Mesendoderm (in vitro differentiated cells): ENCODE data around the gene FOXP1.

Source experiments
- DNase-seq: peaks from one replicate; pipeline ENCODE4 v3.0.0; 2013
- H2AK5ac ChIP-seq: 2 replicates; pipeline ENCODE4 v1.6.1; 2013; ENCODE audit warnings: low read length, inconsistent platforms
- H2BK120ac ChIP-seq: 2 replicates; pipeline ENCODE4 v1.6.1; 2013; ENCODE audit warnings: low read depth, mild to moderate bottlenecking, low read length, moderate library complexity, mixed read lengths
- H2BK15ac ChIP-seq: replicated peaks from 2 replicates; pipeline ENCODE4 v1.6.1; 2013; ENCODE audit warnings: low read depth, mild to moderate bottlenecking, moderate library complexity
- H2BK5ac ChIP-seq: 2 replicates; pipeline ENCODE4 v1.6.1; 2013; ENCODE audit warnings: low read length, inconsistent platforms
- H3K18ac ChIP-seq: 2 replicates; pipeline ENCODE4 v1.6.1; 2013; ENCODE audit warnings: mild to moderate bottlenecking, low read length, mixed read lengths
- H3K23ac ChIP-seq: one replicate; pipeline ENCODE4 v1.6.1; 2013; ENCODE audit warnings: low read length
- H3K27ac ChIP-seq: 2 replicates; pipeline ENCODE4 v1.5.1; 2013; ENCODE audit warnings: low read depth, mild to moderate bottlenecking, inconsistent platforms, low read length, moderate library complexity
- H3K27me3 ChIP-seq: 2 replicates; pipeline ENCODE4 v1.6.1; 2013; ENCODE audit warnings: low read length, control low read depth, mild to moderate bottlenecking, inconsistent platforms; ENCODE audit not compliant: insufficient read depth, poor library complexity
- H3K36me3 ChIP-seq: 2 replicates; pipeline ENCODE4 v1.6.1; 2013; ENCODE audit warnings: low read length, inconsistent platforms; ENCODE audit not compliant: control insufficient read depth, insufficient read depth
- H3K4ac ChIP-seq: one replicate; pipeline ENCODE4 v1.6.1; 2013; ENCODE audit warnings: low read depth, mild to moderate bottlenecking, low read length, moderate library complexity
- H3K4me1 ChIP-seq: 2 replicates; pipeline ENCODE4 v1.6.1; 2013; ENCODE audit warnings: low read depth, low read length, inconsistent platforms; ENCODE audit not compliant: control insufficient read depth
- H3K4me2 ChIP-seq: 2 replicates; pipeline ENCODE4 v1.6.1; 2013; ENCODE audit warnings: low read length
- H3K4me3 ChIP-seq: 2 replicates; pipeline ENCODE4 v1.5.1; 2013; ENCODE audit warnings: mild to moderate bottlenecking, low read length
- H3K56ac ChIP-seq: one replicate; pipeline ENCODE4 v1.6.1; 2013; ENCODE audit warnings: low read length
- H3K79me1 ChIP-seq: 2 replicates; pipeline ENCODE4 v1.6.1; 2013; ENCODE audit warnings: low read length, inconsistent platforms
- H3K79me2 ChIP-seq: 2 replicates; pipeline ENCODE4 v1.6.1; 2013; ENCODE audit warnings: mild to moderate bottlenecking, low read length; ENCODE audit not compliant: control insufficient read depth, insufficient read depth
- H3K9ac ChIP-seq: 2 replicates; pipeline ENCODE4 v1.6.1; 2013; ENCODE audit warnings: low read length, inconsistent platforms
- H4K5ac ChIP-seq: one replicate; pipeline ENCODE4 v1.6.1; 2013; ENCODE audit warnings: low read length
- H4K8ac ChIP-seq: one replicate; pipeline ENCODE4 v1.6.1; 2013; ENCODE audit warnings: low read depth, mild to moderate bottlenecking, control low read depth, low read length, moderate library complexity
- WGBS: extraction: QIAGEN DNeasy Blood & Tissue Kit; methylation state at CpG from one replicate; pipeline ENCODE4 v1.1.7; 2013; ENCODE audit warnings: low lambda C conversion rate, missing lambda C conversion rate; ENCODE audit not compliant: insufficient coverage; ENCODE audit errors: extremely low coverage; 5-methylcytosine and 5-hydroxymethylcytosine counted together

FOXP1 gene

DNA sequence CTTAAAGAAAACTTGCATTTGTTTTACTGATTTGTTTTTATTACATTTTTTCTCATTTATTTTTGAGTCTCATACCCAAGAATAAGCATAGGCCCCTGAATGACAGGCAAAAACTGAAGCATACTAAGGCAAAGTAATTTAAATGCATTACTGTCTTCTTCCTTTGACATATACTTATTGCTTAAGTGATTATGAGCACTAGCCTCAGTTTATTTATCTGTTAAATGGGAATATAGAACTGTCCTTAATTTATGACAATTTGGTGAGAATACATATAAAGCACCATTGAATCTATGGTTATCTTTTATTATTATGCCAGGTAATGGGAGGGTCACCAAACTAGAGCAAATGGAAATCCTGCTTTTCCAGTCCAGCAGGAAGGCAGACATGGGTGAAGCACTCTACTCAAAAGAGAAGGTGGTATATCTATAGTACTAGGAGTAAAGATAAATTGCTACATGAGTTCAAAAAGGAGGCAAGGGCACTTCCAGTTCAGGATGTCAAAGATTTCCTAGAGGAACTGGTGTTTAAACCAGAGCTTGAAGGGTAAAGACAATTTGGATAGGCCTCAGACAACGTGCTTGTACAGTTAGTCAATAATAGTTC, 435.0 kb downstream of the FOXP1 start:
- Histone ChIP-seq H3K79me1 (no peaks in the 10 kb centered on the region), H3K4me1 (peaks cover 8% of the 10 kb centered on the region), H3K27me3 (no peaks in the 10 kb centered on the region), H3K4ac (no peak overlapping the region), H3K18ac (no peak overlapping the region), H2BK5ac (no peak overlapping the region), H2BK120ac (no peak overlapping the region), H2AK5ac (peak overlapping the region; percentile 28), H3K27ac (no peak overlapping the region), H3K56ac (no peak overlapping the region), H3K36me3 (no peaks in the 10 kb centered on the region), H2BK15ac (no peak overlapping the region), H3K79me2 (no peaks in the 10 kb centered on the region), H3K9ac (no peak overlapping the region), H4K8ac (no peak overlapping the region), H3K4me3 (no peak overlapping the region), H4K5ac (no peak overlapping the region), H3K4me2 (no peak overlapping the region), H3K23ac (no peak overlapping the region)
- no peak for DNase-seq
- WGBS, result no CpG with 5 or more reads among the region's 1 CpG

DNA sequence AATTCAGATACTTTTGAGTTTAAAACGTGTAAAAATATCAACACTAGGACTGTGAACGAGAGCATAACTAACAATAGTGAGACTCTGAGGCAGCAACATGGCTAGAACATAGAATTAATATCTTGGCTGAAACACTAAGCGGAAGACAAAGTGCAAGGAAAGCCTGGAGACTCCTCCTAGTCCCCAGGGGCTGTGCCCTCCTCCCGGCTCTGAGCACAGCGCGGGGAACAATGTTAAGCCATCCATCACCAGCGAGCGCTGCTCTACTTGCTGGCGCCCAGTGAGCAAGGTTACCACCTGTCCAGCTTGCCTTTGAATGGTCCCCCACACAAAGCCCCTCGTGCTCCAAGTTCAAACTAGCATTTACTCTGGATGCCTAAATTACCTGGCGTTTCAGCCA, 436.9 kb downstream of the FOXP1 start:
- peaks cover 4% of the 10 kb centered on the region for H3K4me1 ChIP-seq
- H2BK5ac ChIP-seq, result no peak overlapping the region
- WGBS, result 100% methylated on average over 1 of the region's 11 CpGs
- H3K4ac ChIP-seq, result no peak overlapping the region
- no peak overlapping the region for H2BK15ac ChIP-seq
- H2AK5ac ChIP-seq, result no peak overlapping the region
- H3K27ac ChIP-seq, result no peak overlapping the region
- H4K5ac ChIP-seq, result no peak overlapping the region
- no peak overlapping the region for H3K9ac ChIP-seq
- H3K23ac ChIP-seq, result no peak overlapping the region
- no peaks in the 10 kb centered on the region for H3K79me2 ChIP-seq
- H3K36me3 ChIP-seq, result no peaks in the 10 kb centered on the region
- H2BK120ac ChIP-seq, result no peak overlapping the region
- H3K4me2 ChIP-seq, result no peak overlapping the region
- no peak overlapping the region for H4K8ac ChIP-seq
- DNase-seq, result no peak
- H3K79me1 ChIP-seq, result no peaks in the 10 kb centered on the region
- H3K27me3 ChIP-seq, result no peaks in the 10 kb centered on the region
- no peak overlapping the region for H3K18ac ChIP-seq
- no peak overlapping the region for H3K56ac ChIP-seq
- H3K4me3 ChIP-seq, result no peak overlapping the region

DNA sequence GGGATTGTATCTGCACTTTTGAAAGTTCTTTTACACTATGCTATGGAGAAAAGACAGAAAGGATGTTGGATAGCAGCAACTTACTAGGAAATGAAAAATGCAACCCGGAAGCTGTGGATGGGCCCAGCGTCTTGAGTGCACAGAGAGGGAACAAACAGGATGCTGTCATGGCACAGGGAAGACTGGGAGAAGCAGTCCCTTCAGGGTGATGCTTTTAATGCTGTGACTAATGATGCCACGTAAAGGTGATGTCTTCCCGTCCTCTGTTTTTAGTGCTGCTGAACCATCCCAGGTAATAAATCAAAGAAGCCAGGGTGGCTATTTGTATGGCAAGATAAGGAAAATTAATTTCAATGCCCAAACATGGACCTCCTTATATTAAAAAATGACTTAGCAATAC, 437.6 kb downstream of the FOXP1 start:
- no CpG with 5 or more reads among the region's 4 CpGs for WGBS
- no peaks in the 10 kb centered on the region for H3K79me2 ChIP-seq

DNA sequence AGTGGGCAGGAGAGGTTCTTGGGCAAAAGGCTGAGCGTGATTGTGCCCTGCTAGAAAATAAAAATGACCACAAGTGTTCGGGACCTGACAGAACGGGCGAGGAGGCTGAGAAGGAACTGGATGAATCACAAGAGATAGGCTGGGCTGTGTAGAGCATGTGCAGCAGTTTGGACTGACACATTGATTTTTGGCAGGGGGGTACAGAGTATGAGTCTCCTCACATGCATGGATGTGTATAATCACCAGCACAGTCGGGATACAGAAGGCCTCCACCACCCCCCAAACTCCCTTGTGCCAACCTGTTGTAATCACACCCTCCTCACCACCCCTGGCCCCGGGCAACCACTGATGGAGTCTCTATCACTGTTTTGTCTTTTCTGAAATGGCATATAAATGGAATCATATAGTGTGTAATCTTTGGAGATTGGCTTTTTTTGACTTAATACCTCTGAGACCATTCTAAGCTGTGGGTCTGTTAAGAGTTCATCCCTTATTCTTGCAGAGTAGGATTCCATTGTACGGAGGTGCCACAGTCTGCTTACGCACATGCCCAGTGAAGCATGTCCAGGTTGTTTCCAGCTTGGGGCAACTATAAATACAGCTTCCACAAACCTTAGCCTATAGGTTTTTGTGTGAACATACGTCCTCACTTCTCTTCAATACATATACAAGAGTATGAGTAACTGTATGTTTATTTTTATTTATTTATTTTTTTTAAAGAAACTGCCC, 438.8 kb downstream of the FOXP1 start:
- no peak overlapping the region for H3K4ac ChIP-seq
- no peak overlapping the region for H3K4me3 ChIP-seq
- WGBS, result no CpG with 5 or more reads among the region's 9 CpGs
- H2AK5ac ChIP-seq, result no peak overlapping the region
- H3K79me1 ChIP-seq, result no peaks in the 10 kb centered on the region
- no peak overlapping the region for H2BK15ac ChIP-seq
- no peaks in the 10 kb centered on the region for H3K36me3 ChIP-seq
- H2BK5ac ChIP-seq, result no peak overlapping the region
- no peak overlapping the region for H3K27ac ChIP-seq
- no peak overlapping the region for H3K9ac ChIP-seq
- no peak overlapping the region for H4K5ac ChIP-seq
- H2BK120ac ChIP-seq, result no peak overlapping the region
- no peak for DNase-seq
- H3K4me1 ChIP-seq, result peaks cover 4% of the 10 kb centered on the region
- no peak overlapping the region for H3K4me2 ChIP-seq
- H3K23ac ChIP-seq, result no peak overlapping the region
- H3K56ac ChIP-seq, result no peak overlapping the region
- H3K79me2 ChIP-seq, result no peaks in the 10 kb centered on the region
- no peaks in the 10 kb centered on the region for H3K27me3 ChIP-seq
- H4K8ac ChIP-seq, result no peak overlapping the region
- H3K18ac ChIP-seq, result no peak overlapping the region

More for the DNA sequence above, 437.6 kb downstream of the FOXP1 start:
- no peaks in the 10 kb centered on the region for H3K27me3 ChIP-seq
- no peak overlapping the region for H3K4me2 ChIP-seq
- no peak overlapping the region for H3K23ac ChIP-seq
- no peak overlapping the region for H3K9ac ChIP-seq
- peaks cover 4% of the 10 kb centered on the region for H3K4me1 ChIP-seq
- H2BK120ac ChIP-seq, result no peak overlapping the region
- H3K4me3 ChIP-seq, result no peak overlapping the region
- no peak overlapping the region for H3K56ac ChIP-seq
- DNase-seq, result no peak
- no peaks in the 10 kb centered on the region for H3K36me3 ChIP-seq
- no peak overlapping the region for H4K5ac ChIP-seq
- H3K18ac ChIP-seq, result no peak overlapping the region
- H3K79me1 ChIP-seq, result no peaks in the 10 kb centered on the region
- no peak overlapping the region for H2AK5ac ChIP-seq
- H3K27ac ChIP-seq, result no peak overlapping the region
- no peak overlapping the region for H4K8ac ChIP-seq
- H2BK5ac ChIP-seq, result no peak overlapping the region
- no peak overlapping the region for H3K4ac ChIP-seq
- no peak overlapping the region for H2BK15ac ChIP-seq

DNA sequence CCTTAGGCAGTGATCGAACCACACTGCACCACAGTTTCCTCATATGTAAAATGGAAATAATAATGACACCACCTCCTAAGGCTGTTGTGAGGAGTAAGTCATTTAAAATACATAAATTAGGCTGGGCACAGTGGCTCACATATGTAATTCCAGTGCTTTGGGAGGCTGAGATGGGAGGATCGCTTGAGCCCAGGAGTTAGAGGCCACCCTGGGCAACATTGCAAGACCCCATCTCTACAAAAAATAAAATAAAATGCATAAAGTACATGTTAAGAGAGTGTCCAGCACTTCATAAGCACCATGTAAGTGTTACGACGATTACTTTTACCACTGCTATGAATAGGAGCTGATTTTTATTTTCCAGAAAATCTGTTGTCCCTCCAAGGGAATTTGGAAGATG, 440.0 kb downstream of the FOXP1 start:
- Histone ChIP-seq H3K9ac (no peak overlapping the region), H4K5ac (no peak overlapping the region), H2BK15ac (no peak overlapping the region), H2BK120ac (no peak overlapping the region), H2AK5ac (no peak overlapping the region), H3K27me3 (no peaks in the 10 kb centered on the region), H3K4ac (no peak overlapping the region), H3K79me1 (no peaks in the 10 kb centered on the region), H2BK5ac (no peak overlapping the region), H3K4me1 (peaks cover 4% of the 10 kb centered on the region), H3K79me2 (no peaks in the 10 kb centered on the region), H3K36me3 (no peaks in the 10 kb centered on the region), H4K8ac (no peak overlapping the region), H3K4me2 (no peak overlapping the region), H3K4me3 (no peak overlapping the region), H3K56ac (no peak overlapping the region), H3K23ac (no peak overlapping the region), H3K18ac (no peak overlapping the region), H3K27ac (no peak overlapping the region)
- WGBS, result no CpG with 5 or more reads among the region's 4 CpGs
- DNase-seq, result no peak
